Endodermal cell (in vitro differentiated cells): ENCODE results near the gene RSF1. TPM values are rescaled to one million over a fixed set of nuclear protein-coding genes. Genes with fewer than 3 reads are reported as not detected.

Source experiments
- DNase-seq: peaks from one replicate; pipeline ENCODE4 v3.0.0-alpha.2; 2017
- H3K27ac ChIP-seq: 2 replicates; pipeline ENCODE4 v1.5.1; 2013; ENCODE audit warnings: mild to moderate bottlenecking, low read depth, low read length, moderate library complexity
- H3K27me3 ChIP-seq: 2 replicates; pipeline ENCODE4 v1.6.1; 2013; ENCODE audit warnings: mild to moderate bottlenecking, low read length, moderate library complexity; ENCODE audit not compliant: insufficient read depth, control insufficient read depth, poor library complexity, severe bottlenecking
- H3K36me3 ChIP-seq: 2 replicates; pipeline ENCODE4 v1.7.0; 2013; ENCODE audit warnings: mild to moderate bottlenecking, low read length, moderate library complexity; ENCODE audit not compliant: control insufficient read depth, insufficient read depth
- H3K4me1 ChIP-seq: one replicate; pipeline ENCODE4 v1.7.0; 2013; ENCODE audit warnings: low read length; ENCODE audit not compliant: control insufficient read depth, insufficient read depth
- H3K4me3 ChIP-seq: 2 replicates; pipeline ENCODE4 v1.5.1; 2013; ENCODE audit warnings: mild to moderate bottlenecking, low read length, moderate library complexity
- H3K9ac ChIP-seq: 2 replicates; pipeline ENCODE4 v1.6.1; 2013; ENCODE audit warnings: mild to moderate bottlenecking, low read length, moderate library complexity; ENCODE audit not compliant: poor library complexity, severe bottlenecking; ENCODE audit errors: extremely low read depth
- H3K9me3 ChIP-seq: 2 replicates; pipeline ENCODE4 v1.6.1; 2013; ENCODE audit warnings: mild to moderate bottlenecking, low read length, moderate library complexity; ENCODE audit not compliant: control insufficient read depth
- H3K27ac Mint-ChIP-seq: 2 replicates; pipeline ENCODE4 v1.8.0; 2020; ENCODE audit warnings: mixed read lengths
- H3K27me3 Mint-ChIP-seq: 2 replicates; pipeline ENCODE4 v1.8.0; 2021; ENCODE audit warnings: mild to moderate bottlenecking, mixed read lengths; ENCODE audit not compliant: insufficient read depth
- H3K36me3 Mint-ChIP-seq: 2 replicates; pipeline ENCODE4 v1.8.0; 2020; ENCODE audit warnings: low read depth, mixed read lengths
- H3K4me1 Mint-ChIP-seq: 2 replicates; pipeline ENCODE4 v1.8.0; 2020; ENCODE audit warnings: mixed read lengths
- H3K4me3 Mint-ChIP-seq: 2 replicates; pipeline ENCODE4 v1.8.0; 2020; ENCODE audit warnings: mild to moderate bottlenecking, moderate library complexity, mixed read lengths
- H3K9me3 Mint-ChIP-seq: 2 replicates; pipeline ENCODE4 v1.8.0; 2020; ENCODE audit warnings: mild to moderate bottlenecking, mixed read lengths
- WGBS, 2 experiments: methylation state at CpG; one replicate each; pipeline versions ENCODE4 v1.1.5 to v1.1.7; 2013; ENCODE audit warnings: missing lambda C conversion rate in 2 of 2, mixed read lengths in 1 of 2; ENCODE audit not compliant: insufficient coverage in 1 of 2, insufficient read length in 1 of 2; 5-methylcytosine and 5-hydroxymethylcytosine counted together
- total RNA-seq, 2 donors: library from RNA; stranded (reverse); fragmentation: NEBNext Ultra II Directional in 1 of 2; extraction: Animal tissue kit (Norgen Biotek cat#: 25700) in 1 of 2; gene quantifications; 2 replicates in 1 of 2; 3 replicates in 1 of 2; pipeline ENCODE4 v1.2.1, GENCODE V29; 2021
- TF ChIP-seq, protein P1 (sequence below): fragments of 200-600 bp; sonication (generic); conservative IDR thresholded peaks from 2 replicates; pipeline ENCODE4 v1.5.0; 2021; ENCODE audit warnings: antibody characterized with exemption, mild to moderate bottlenecking

The RSF1 gene
- total RNA-seq, 2 donors from 2014 or later = 69.3 to 71.0 TPM

DNA sequence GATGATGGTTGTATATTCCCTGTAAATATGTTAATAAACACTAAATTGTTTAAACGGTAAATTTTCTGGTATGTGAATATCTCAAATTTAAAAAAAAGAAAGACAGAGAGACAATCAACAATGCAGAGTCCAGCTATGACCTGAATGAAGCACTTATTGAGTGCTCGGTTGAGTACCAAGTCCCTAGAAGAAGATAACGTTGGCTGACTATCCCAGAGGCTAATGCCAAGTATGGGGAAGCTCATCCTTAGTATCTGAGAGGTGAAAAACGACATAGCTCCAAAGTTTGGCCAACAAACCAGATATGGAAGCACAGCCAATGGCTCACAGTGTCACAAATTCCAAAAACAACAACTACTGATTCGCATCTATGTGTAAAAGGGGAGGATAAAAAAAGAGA, 71.3 kb downstream of the RSF1 start:
- Mint-ChIP-seq H3K9me3 (no peaks in the 10 kb centered on the region), H3K27me3 (no peaks in the 10 kb centered on the region), H3K4me3 (no peak overlapping the region), H3K27ac (no peak overlapping the region), H3K36me3 (peaks cover 23% of the 10 kb centered on the region), H3K4me1 (peaks cover 31% of the 10 kb centered on the region)
- Histone ChIP-seq H3K27ac (no peak overlapping the region), H3K36me3 (peaks cover 10% of the 10 kb centered on the region), H3K9me3 (no peaks in the 10 kb centered on the region), H3K27me3 (no peaks in the 10 kb centered on the region), H3K4me1 (peaks cover 11% of the 10 kb centered on the region), H3K4me3 (no peak overlapping the region), H3K9ac (no peak overlapping the region)
- no peak for DNase-seq
- WGBS, 2 experiments = 90 to 95% methylated on average over 4 of the region's 5 CpGs
- TF ChIP-seq, protein P1, sequence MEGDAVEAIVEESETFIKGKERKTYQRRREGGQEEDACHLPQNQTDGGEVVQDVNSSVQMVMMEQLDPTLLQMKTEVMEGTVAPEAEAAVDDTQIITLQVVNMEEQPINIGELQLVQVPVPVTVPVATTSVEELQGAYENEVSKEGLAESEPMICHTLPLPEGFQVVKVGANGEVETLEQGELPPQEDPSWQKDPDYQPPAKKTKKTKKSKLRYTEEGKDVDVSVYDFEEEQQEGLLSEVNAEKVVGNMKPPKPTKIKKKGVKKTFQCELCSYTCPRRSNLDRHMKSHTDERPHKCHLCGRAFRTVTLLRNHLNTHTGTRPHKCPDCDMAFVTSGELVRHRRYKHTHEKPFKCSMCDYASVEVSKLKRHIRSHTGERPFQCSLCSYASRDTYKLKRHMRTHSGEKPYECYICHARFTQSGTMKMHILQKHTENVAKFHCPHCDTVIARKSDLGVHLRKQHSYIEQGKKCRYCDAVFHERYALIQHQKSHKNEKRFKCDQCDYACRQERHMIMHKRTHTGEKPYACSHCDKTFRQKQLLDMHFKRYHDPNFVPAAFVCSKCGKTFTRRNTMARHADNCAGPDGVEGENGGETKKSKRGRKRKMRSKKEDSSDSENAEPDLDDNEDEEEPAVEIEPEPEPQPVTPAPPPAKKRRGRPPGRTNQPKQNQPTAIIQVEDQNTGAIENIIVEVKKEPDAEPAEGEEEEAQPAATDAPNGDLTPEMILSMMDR = no peak

DNA sequence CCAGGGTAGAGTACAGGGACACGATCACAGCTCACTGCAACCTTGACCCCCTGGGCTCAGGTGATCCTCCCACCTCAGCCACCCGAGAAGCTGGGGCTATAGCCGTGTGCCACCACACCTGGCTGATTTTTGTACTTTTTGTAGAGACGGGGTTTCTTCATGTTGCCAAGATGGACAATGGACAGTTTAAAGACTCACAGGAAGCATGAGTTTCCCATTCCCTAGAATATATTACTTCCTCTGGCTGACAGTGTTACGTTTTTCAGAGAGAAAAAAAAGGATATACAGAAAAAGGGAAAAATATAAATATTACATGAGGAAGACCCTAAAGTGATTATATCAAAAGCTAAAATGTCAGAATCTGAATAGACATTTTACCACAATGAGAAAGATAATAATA, 72.3 kb downstream of the RSF1 start:
- no peak overlapping the region for H3K27ac Mint-ChIP-seq
- Histone ChIP-seq H3K27ac (no peak overlapping the region), H3K9ac (no peak overlapping the region), H3K27me3 (no peaks in the 10 kb centered on the region), H3K4me3 (no peak overlapping the region), H3K4me1 (peaks cover 10% of the 10 kb centered on the region), H3K9me3 (no peaks in the 10 kb centered on the region), H3K36me3 (peaks cover 5% of the 10 kb centered on the region)
- no peak for DNase-seq
- TF ChIP-seq, protein P1 = no peak
- peaks cover 24% of the 10 kb centered on the region for H3K4me1 Mint-ChIP-seq
- peaks cover 17% of the 10 kb centered on the region for H3K36me3 Mint-ChIP-seq
- 90 to 92% methylated on average over 3 to 4 of the region's 5 CpGs for WGBS, 2 experiments
- no peaks in the 10 kb centered on the region for H3K9me3 Mint-ChIP-seq
- H3K27me3 Mint-ChIP-seq = no peaks in the 10 kb centered on the region
- H3K4me3 Mint-ChIP-seq = no peak overlapping the region

DNA sequence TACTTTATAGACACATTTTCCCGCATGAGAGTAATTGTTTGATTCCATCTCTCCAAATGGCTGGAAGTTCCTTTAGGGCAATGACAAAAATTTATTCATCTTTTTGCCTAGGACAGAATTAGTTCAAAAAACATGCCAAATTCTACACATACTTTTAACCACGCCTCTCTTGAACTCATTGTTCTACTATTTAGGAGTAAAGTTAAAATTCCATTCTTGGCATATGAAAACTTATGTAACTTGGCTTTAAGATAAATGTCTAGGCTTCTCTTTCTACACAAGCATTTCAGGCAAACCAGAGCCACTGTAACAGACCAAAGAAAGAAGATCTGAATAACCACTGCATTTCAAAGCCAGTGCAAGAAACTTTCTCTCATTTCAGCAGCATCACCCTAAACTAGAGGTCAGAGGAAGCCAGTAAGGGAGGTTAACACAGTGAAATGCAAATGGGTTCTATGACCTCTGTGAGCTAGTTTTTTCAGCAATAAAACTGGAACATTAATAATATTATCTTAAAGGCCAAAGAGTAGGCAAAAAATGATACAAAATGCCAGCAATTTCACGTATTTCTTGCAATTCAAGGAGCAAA, 73.0 kb downstream of the RSF1 start:
- H3K27ac Mint-ChIP-seq = no peak overlapping the region

More for the DNA sequence above, 73.0 kb downstream of the RSF1 start:
- TF ChIP-seq, protein P1 = no peak
- WGBS, 2 experiments = 91 to 100% methylated on average over 1 to 3 of the region's 3 CpGs
- no peak overlapping the region for H3K27ac ChIP-seq
- peaks cover 6% of the 10 kb centered on the region for H3K4me1 ChIP-seq
- Mint-ChIP-seq H3K4me3 (no peak overlapping the region), H3K27me3 (no peaks in the 10 kb centered on the region), H3K36me3 (peaks cover 24% of the 10 kb centered on the region), H3K4me1 (peaks cover 17% of the 10 kb centered on the region), H3K9me3 (no peaks in the 10 kb centered on the region)
- no peak overlapping the region for H3K4me3 ChIP-seq
- DNase-seq = no peak
- peaks cover 5% of the 10 kb centered on the region for H3K36me3 ChIP-seq
- no peaks in the 10 kb centered on the region for H3K27me3 ChIP-seq
- H3K9ac ChIP-seq = no peak overlapping the region
- H3K9me3 ChIP-seq = no peaks in the 10 kb centered on the region
